Measurements from ENCODE around the gene COG6.

COG6 gene

GRCh38 chr13:39655569-39656324, at the start of gene COG6:
Gene COG6, plus strand, starts transcription at chr13:39655662. Its CDS starts 65 bp downstream, at chr13:39655727.
- peak; percentile 81 for DNase-seq

- DNase-seq = no peak
Observed at GRCh38 chr13:39605677-39606320, 49.7 kb upstream of the COG6 start.

GRCh38 chr13:39607876-39608275, 47.6 kb upstream of the COG6 start:
- no peak for DNase-seq

GRCh38 chr13:39612023-39612637, 43.3 kb upstream of the COG6 start:
- peak; percentile 63 for DNase-seq

- no peak for DNase-seq
Observed at GRCh38 chr13:39616087-39616694, 39.3 kb upstream of the COG6 start.

GRCh38 chr13:39618561-39618960, 36.9 kb upstream of the COG6 start:
- DNase-seq = no peak

- no peak for DNase-seq
Observed at GRCh38 chr13:39623466-39623865, 32.0 kb upstream of the COG6 start.

- DNase-seq = no peak
Observed at GRCh38 chr13:39631307-39631706, 24.2 kb upstream of the COG6 start.

GRCh38 chr13:39632994-39633393, 22.5 kb upstream of the COG6 start:
- DNase-seq = no peak

GRCh38 chr13:39635564-39635963, 19.9 kb upstream of the COG6 start:
- no peak for DNase-seq

- no peak for DNase-seq
Observed at GRCh38 chr13:39637890-39638289, 17.6 kb upstream of the COG6 start.

- DNase-seq = no peak
Observed at GRCh38 chr13:39641645-39642044, 13.8 kb upstream of the COG6 start.

- DNase-seq = no peak
Observed at GRCh38 chr13:39646122-39646521, 9.3 kb upstream of the COG6 start.

- no peak for DNase-seq
Observed at GRCh38 chr13:39655041-39655568, 357 bp upstream of the COG6 start.

- no peak for DNase-seq
Observed at GRCh38 chr13:39656325-39656677, 839 bp downstream of the COG6 start.

GRCh38 chr13:39663508-39663907, 8.0 kb downstream of the COG6 start:
- no peak for DNase-seq

GRCh38 chr13:39663958-39664357, 8.5 kb downstream of the COG6 start:
- no peak for DNase-seq

GRCh38 chr13:39665763-39666162, 10.3 kb downstream of the COG6 start:
- peak; percentile 12 for DNase-seq

- no peak for DNase-seq
Observed at GRCh38 chr13:39670445-39670844, 15.0 kb downstream of the COG6 start.

GRCh38 chr13:39672378-39673132, 17.1 kb downstream of the COG6 start:
- no peak for DNase-seq

- DNase-seq = no peak
Observed at GRCh38 chr13:39675904-39676303, 20.4 kb downstream of the COG6 start.

GRCh38 chr13:39676315-39676876, 20.9 kb downstream of the COG6 start:
- peak; percentile 47 for DNase-seq
